ENCODE results near the gene ZIC2.

Gene ZIC2

GRCh38 chr13:99981735-99982035 is at the start of gene ZIC2:
ZIC2 (plus strand) TSS chr13:99981784; CDS start chr13:99982065, 281 bp downstream.
- DNase-seq (ENCODE audit: low read depth), result no peak

DNA sequence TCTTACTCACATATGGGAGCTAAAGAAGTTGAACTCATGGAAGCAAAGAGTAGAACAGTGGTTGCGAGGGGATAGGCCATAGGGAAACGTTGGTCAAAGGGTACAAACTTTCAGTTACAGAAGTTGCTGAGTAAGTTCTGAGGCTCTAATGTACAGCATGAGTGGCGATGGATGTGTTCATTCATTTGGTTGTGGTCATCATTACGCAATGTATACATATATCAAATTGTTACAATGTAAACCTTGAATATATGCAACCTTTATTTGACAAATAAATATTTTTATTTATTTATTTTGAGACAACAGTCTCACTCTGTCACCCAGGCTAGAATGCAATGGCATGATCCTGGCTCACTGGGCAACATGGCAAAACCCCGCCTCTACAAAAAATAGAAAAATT is 48.7 kb upstream of the ZIC2 start:
- DNase-seq (ENCODE audit: low read depth), result peak; percentile 41
- TF ChIP-seq MYC (IDR thresholded peaks at IDR 0.05; ENCODE audit: low read depth, low read length) (no peak), POLR2A (IDR thresholded peaks at IDR 0.05; ENCODE audit: extremely low read depth, insufficient read length) (no peak)
- TF ChIP-seq, protein P1, sequence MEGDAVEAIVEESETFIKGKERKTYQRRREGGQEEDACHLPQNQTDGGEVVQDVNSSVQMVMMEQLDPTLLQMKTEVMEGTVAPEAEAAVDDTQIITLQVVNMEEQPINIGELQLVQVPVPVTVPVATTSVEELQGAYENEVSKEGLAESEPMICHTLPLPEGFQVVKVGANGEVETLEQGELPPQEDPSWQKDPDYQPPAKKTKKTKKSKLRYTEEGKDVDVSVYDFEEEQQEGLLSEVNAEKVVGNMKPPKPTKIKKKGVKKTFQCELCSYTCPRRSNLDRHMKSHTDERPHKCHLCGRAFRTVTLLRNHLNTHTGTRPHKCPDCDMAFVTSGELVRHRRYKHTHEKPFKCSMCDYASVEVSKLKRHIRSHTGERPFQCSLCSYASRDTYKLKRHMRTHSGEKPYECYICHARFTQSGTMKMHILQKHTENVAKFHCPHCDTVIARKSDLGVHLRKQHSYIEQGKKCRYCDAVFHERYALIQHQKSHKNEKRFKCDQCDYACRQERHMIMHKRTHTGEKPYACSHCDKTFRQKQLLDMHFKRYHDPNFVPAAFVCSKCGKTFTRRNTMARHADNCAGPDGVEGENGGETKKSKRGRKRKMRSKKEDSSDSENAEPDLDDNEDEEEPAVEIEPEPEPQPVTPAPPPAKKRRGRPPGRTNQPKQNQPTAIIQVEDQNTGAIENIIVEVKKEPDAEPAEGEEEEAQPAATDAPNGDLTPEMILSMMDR (IDR thresholded peaks at IDR 0.05; ENCODE audit: low read depth, low read length), result no peak
- TF ChIP-seq, protein P2, sequence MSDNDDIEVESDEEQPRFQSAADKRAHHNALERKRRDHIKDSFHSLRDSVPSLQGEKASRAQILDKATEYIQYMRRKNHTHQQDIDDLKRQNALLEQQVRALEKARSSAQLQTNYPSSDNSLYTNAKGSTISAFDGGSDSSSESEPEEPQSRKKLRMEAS (IDR thresholded peaks at IDR 0.05; ENCODE audit: low read depth, low read length), result no peak
- no peak overlapping the region for H3K4me3 ChIP-seq (ENCODE audit: low read depth, low read length)

More at GRCh38 chr13:99981735-99982035, at the start of gene ZIC2:
- TF ChIP-seq MYC (IDR thresholded peaks at IDR 0.05; ENCODE audit: low read depth, low read length) (no peak), POLR2A (IDR thresholded peaks at IDR 0.05; ENCODE audit: extremely low read depth, insufficient read length) (no peak)
- TF ChIP-seq, protein P2 (IDR thresholded peaks at IDR 0.05; ENCODE audit: low read depth, low read length), result no peak
- TF ChIP-seq, protein P1 (IDR thresholded peaks at IDR 0.05; ENCODE audit: low read depth, low read length), result no peak
- H3K4me3 ChIP-seq (ENCODE audit: low read depth, low read length), result peak within 1 kb of the TSS; percentile 91

GRCh38 chr13:99935772-99936171 is 45.8 kb upstream of the ZIC2 start:
- no peak for TF ChIP-seq MYC (IDR thresholded peaks at IDR 0.05; ENCODE audit: low read depth, low read length)
- TF ChIP-seq, protein P1 (IDR thresholded peaks at IDR 0.05; ENCODE audit: low read depth, low read length), result peak; percentile 43
- DNase-seq (ENCODE audit: low read depth), result peak; percentile 36
- no peak overlapping the region for H3K4me3 ChIP-seq (ENCODE audit: low read depth, low read length)

DNA sequence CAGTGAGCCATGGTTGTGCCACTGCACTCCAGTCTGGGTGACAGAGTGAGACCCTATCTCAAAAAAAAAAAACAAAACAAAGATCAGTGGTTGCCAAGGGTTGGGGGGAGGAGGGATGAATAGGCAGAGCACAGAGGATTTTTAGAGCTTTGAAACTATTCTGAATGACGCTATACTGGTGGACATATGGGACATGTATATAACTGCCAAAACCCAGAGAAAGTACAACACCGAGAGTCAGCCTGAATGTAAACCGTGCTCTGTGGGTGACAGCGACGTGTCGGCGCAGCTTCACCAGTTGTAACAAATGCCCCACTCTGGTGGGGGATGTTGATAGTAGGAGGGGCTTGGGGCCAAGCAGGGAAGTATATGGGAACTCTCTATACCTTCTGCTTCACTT is 42.9 kb upstream of the ZIC2 start:
- H3K4me3 ChIP-seq (ENCODE audit: low read depth, low read length), result no peak overlapping the region
- no peak for TF ChIP-seq MYC (IDR thresholded peaks at IDR 0.05; ENCODE audit: low read depth, low read length)
- TF ChIP-seq, protein P2 (IDR thresholded peaks at IDR 0.05; ENCODE audit: low read depth, low read length), result no peak
- TF ChIP-seq, protein P1 (IDR thresholded peaks at IDR 0.05; ENCODE audit: low read depth, low read length), result no peak
- TF ChIP-seq POLR2A (IDR thresholded peaks at IDR 0.05; ENCODE audit: extremely low read depth, insufficient read length), result no peak
- no peak for DNase-seq (ENCODE audit: low read depth)

DNA sequence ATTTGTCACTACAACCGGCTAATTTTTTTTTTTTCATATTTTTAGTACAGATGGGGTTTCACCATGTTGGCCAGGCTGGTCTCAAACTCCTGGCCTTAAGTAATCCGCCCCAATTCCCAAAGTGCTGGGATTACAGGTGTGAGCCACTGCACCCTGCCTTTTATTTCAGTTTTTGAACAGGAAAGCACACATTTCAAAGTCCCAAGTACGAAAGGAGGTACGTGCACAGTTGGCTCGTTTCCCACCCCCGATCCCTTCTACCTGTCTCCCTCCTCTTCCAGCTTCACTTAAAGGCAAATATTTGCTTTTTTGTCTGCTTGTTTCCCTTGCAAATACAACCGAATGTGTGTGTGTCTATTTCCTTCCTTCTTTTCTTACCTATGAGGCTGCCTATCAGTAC is 40.5 kb upstream of the ZIC2 start:
- TF ChIP-seq, protein P2 (IDR thresholded peaks at IDR 0.05; ENCODE audit: low read depth, low read length), result no peak
- TF ChIP-seq MYC (IDR thresholded peaks at IDR 0.05; ENCODE audit: low read depth, low read length), result no peak
- DNase-seq (ENCODE audit: low read depth), result no peak
- no peak overlapping the region for H3K4me3 ChIP-seq (ENCODE audit: low read depth, low read length)

- TF ChIP-seq POLR2A (IDR thresholded peaks at IDR 0.05; ENCODE audit: extremely low read depth, insufficient read length) (no peak), MYC (IDR thresholded peaks at IDR 0.05; ENCODE audit: low read depth, low read length) (no peak)
- TF ChIP-seq, protein P1 (IDR thresholded peaks at IDR 0.05; ENCODE audit: low read depth, low read length), result no peak
- TF ChIP-seq, protein P2 (IDR thresholded peaks at IDR 0.05; ENCODE audit: low read depth, low read length), result no peak
- no peak for DNase-seq (ENCODE audit: low read depth)
Observed at GRCh38 chr13:99941911-99942310, 39.7 kb upstream of the ZIC2 start.

More at GRCh38 chr13:99941911-99942310, 39.7 kb upstream of the ZIC2 start:
- H3K4me3 ChIP-seq (ENCODE audit: low read depth, low read length), result no peak overlapping the region

Measured in NB4 (cell line).